B cell (primary cell): ENCODE data around the gene WARS2.

Source experiments
- CTCF ChIP-seq: fragments of 200-600 bp; IDR thresholded peaks from one replicate; pipeline ENCODE4 v1.8.0; 2022; ENCODE audit warnings: antibody characterized with exemption, mild to moderate bottlenecking
- EZH2 ChIP-seq: IDR thresholded peaks from 2 replicates; pipeline ENCODE4 v1.6.1; 2012; ENCODE audit warnings: borderline replicate concordance, low read depth, mild to moderate bottlenecking, moderate library complexity, low read length; ENCODE audit not compliant: insufficient read depth, poor library complexity, severe bottlenecking

GRCh38 chr1:119079881-119080280 is 60.6 kb downstream of the WARS2 start:
- TF ChIP-seq CTCF (no peak), EZH2 (no peak)
